LoVo (cell line): ENCODE measurements around the gene OCA2.

Source experiments
- DNase-seq: peaks from one replicate; pipeline ENCODE4 v3.0.0-alpha.2; 2016; ENCODE audit warnings: low spot score

Gene OCA2

GRCh38 chr15:28078191-28078719, 20.9 kb downstream of the OCA2 start:
- no peak for DNase-seq

GRCh38 chr15:28075573-28075972, 23.5 kb downstream of the OCA2 start:
- DNase-seq: no peak

- DNase-seq: no peak
Observed at GRCh38 chr15:28068930-28069329, 30.2 kb downstream of the OCA2 start.

DNA sequence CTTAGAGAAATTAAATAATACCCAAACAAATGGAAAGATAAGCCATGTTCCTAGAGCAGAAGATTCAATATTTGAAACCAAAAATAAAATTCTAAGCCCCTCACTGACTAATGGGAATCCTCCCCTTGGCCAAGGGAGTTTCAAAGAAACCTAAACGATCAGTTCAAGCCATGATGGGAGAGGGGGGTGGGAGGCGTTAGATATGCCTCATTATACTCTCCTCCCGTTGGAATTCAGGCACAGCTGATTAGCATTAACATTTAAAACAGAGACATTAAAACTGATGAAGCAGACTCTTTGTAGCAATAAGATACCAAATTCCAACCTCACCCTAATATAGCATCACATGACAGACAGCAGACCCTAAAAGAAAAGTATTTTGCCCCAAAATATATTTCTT, 32.9 kb downstream of the OCA2 start:
- DNase-seq: no peak

GRCh38 chr15:28060005-28060404, 39.1 kb downstream of the OCA2 start:
- DNase-seq: no peak

- no peak for DNase-seq
Observed at GRCh38 chr15:28058082-28058481, 41.0 kb downstream of the OCA2 start.

GRCh38 chr15:28051955-28052633, 47.0 kb downstream of the OCA2 start:
- DNase-seq: no peak

- DNase-seq: no peak
Observed at GRCh38 chr15:28049581-28049980, 49.5 kb downstream of the OCA2 start.

GRCh38 chr15:28047277-28047676, 51.8 kb downstream of the OCA2 start:
- DNase-seq: no peak

GRCh38 chr15:28044121-28044672, 54.9 kb downstream of the OCA2 start:
- no peak for DNase-seq

- no peak for DNase-seq
Observed at GRCh38 chr15:28043691-28044091, 55.4 kb downstream of the OCA2 start.

GRCh38 chr15:28037969-28038590, 61.0 kb downstream of the OCA2 start:
- no peak for DNase-seq

GRCh38 chr15:28033443-28033842, 65.7 kb downstream of the OCA2 start:
- no peak for DNase-seq

- no peak for DNase-seq
Observed at GRCh38 chr15:28030801-28031200, 68.3 kb downstream of the OCA2 start.

GRCh38 chr15:28027714-28028076, 71.4 kb downstream of the OCA2 start:
- no peak for DNase-seq

DNA sequence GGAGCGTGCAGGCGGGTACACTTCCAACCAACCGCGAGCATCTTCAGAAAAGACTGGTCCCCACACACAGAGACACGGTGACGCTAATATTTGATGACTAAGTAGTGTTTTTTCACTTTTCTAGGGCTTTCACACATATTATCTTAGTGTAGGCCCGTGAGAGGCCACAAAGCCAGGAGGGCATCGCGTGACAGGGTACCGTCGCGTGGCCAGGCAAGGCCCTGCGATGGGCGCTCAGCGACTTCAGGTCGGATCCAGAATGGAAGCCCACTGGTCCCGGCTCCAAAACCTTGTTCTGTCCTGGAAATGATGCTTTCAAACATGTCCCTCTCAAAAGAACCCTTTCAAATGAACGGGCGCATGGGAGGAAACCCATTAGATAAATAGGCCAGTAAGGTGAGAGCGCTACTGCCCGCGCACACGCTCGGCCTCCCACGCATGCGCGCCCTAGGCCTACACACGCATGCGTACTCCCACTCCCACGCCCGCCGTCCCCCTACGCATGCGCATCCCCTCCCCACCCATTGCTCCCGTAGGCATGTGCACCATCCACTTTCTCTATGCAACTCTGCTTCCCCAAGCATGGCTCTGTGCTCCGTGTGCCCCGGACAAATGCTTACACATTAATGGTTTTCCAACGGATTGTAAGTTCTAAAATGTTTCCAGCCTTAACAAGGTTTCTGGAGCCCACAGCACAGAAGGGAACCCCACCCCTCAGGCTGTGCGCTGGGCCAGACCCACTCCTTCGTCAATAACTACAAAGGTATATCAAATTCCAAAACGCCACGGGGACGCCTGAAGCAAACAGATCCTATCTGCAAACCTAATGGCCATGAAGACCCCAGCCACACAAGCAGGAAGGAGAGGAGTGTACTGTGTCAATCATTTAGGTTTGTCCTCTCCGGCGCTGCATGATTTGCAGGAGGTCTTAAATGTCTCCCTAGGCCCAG, 72.1 kb downstream of the OCA2 start:
- no peak for DNase-seq

DNA sequence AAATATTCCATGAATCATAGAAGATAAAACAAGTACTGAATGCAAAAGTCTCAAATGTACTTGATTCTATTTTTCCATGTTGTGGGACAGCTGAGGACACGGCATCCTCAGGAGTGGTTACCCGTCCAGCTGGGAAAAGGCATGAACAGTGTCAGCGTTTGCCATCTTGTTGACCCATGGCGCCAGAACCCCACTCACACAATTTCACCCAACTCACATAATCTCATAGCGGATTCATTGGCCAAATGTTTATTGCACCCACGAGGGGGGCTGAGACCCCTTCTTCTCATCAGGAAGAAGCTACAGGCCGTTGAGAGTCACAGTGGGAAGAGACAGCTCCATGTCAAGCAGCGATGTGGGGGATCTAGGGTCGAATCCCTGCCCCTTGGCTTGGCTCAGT, 72.9 kb downstream of the OCA2 start:
- DNase-seq: no peak

DNA sequence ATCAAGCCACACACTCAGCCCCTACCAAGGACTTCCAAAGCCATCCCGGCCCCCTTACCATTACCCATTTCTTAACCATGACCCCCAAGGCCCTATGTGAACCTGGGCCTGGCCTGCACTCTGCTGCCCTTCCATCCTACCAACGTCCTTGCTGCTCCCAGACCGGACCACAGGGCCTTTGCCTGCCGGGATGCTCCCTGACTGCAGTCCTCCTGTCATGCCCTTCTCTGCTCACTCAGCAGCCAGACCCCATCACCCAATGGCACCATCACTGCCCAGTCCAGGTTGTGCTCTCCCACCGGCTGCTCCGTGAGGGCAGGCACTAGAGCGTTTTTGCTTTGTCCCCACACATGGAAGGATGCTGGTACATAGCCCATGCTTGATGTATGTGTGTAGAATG, 73.7 kb downstream of the OCA2 start:
- no peak for DNase-seq

DNA sequence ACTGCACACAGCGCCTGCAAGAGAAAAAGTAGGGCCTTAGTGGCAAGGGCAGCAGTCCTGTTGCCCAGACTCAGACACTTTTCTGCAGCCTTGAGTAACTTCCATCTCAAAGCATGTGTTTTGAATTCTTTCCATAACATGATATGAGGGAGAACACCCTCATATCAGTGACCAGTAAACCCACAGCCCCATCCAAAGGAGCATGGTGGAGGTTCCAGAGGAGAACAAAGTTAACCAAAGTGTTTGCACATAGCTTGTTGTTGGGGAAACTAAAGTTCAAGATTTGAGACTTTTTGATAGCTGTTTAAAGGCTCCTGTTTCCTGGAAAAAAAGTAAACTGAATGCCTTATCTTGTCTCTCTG, 74.2 kb downstream of the OCA2 start:
- DNase-seq: no peak

- no peak for DNase-seq
Observed at GRCh38 chr15:28023933-28024888, 74.9 kb downstream of the OCA2 start.

- no peak for DNase-seq
Observed at GRCh38 chr15:28023422-28023821, 75.7 kb downstream of the OCA2 start.
